HUDEP-2 (cell line): ENCODE results near the gene TRPM3.

ENCODE experiments used
- DNase-seq, 76 experiments: peaks; one replicate each; lab custom pipeline; 2025; ENCODE audit not compliant: unreplicated experiment in 76 of 76; lab: John Stamatoyannopoulos, UW

The TRPM3 gene

DNA sequence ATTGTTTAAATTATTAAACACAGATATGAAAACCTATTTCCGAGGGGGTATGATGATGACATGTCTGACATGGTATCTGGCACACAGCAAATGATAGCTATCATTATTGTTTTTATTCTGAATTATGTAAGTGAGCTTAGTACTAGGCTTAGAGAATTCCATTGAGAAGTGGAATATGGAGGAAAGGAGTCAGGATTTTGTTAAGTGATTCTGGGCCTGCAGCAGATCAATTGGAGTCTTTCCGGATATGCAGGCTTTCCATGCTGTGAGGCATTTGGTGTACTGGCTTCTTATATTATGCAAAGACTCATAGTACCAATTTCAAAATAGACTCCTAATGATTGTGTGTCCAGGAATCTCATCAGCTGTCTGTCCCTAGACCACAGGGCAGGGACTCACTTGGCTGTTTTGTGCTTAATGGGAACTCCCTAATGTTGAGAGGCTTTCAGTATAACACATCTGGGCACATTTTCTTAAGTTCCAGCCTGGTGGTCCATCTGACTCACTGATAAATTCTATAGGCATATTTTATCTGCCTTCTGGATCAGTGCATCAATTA lies 527.0 kb downstream of the TRPM3 start:
- DNase-seq: no peak

DNA sequence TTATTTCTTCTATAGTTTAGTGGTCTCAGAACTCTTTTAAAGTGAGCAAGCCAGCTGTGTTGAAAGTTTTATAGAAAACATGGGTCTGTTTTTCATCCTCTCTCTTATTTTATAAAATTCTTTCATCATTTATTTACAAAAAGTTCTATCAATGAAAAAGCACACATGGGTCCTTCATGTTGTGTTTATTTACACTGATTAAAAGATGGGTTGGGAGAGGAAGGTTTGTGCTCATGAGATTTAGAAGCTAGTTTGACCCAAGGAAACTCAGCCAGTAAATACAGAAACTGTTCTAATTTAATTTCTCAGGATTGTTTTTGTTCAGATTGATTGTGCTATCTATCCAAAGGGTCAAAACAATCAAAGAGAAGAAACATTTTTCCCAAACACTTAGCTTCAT lies 528.2 kb downstream of the TRPM3 start:
- DNase-seq: no peak

DNA sequence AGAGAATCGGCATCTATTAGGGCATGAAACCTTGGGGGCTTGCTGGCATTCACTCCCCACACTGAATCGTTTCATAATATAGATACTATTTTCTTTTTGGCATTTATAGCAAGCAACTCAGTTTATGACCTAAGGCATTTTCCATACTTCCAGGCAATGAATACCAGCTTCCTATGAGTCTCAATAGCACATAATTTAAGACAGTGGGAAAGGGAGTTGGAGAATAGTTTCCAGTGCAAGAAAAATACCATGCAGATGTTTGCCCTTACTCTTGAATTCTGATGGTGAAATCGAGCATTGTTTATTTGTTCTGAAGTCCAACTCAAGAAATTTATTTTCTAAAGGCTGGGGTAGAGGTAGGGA lies 531.1 kb downstream of the TRPM3 start:
- no peak for DNase-seq

DNA sequence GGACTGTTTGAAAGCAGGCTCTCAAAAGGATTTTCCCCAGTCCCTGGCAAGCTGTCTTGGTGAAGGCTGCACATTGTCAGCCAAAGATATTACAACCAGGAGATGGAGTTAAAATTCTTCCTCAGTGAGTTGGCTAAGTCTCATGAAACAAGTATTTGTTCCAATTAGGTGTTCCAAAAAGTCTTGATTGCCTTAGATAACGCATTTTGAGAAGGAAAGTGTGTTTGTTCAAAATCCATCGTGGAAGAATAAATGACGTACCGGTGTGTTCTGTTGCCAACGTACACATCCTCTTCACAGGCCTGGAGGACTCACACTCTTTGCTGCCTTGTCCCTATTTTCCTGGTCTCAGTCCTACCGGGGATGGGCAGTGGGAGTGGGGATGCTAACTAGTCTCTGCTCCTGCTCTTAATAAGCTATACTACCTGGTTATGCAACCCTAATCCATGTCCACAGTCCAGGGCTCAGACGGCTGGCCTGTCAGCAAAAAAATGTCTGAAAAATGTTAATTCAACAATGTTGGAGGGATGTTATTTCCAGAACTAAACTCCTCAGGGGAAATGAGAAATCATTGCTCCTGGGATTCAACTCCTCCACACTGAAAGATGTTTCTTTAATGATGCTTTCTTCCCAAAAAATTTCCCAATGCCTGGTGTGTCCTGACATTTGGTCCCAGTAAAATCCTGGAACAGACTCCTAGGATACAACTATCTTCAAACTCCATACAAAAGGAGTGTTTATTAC lies 531.7 kb downstream of the TRPM3 start:
- no peak for DNase-seq

DNA sequence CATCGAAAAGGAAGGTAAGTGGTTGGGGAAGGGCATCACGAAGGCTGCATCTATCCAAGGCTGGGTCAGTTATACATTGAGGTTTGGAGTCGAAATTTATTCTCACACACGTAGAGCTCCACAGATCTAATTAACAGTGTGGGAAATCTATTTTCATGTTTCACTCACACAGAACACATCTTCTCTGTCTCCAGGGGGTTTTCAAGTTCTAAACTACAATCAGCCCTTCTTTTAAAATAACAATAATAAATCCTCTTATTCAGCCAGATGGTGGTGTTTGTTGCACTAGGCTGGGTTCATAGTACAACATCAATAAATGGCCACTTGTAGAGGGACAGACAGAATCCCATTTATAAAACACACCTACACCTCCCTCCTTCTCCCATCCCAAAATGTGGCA lies 532.4 kb downstream of the TRPM3 start:
- no peak for DNase-seq

DNA sequence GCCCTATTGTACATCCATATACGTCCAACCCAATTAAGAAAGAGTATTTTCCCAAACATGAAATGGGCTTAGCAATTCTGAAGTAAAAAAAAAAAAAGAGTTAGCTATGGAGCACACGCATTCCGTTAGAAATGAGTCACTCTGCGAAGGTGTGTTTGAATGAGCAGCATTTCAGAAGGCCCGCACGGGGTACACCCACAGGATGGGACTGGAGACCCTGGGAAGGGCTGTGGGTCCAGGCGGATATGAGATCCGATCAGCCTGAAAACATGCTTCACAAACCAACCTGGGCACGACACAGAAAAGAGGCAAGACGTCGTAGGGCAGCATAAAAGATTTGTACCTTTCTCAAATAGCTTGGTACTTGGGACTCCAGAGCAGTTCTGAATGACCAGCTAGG lies 533.0 kb downstream of the TRPM3 start:
- no peak for DNase-seq

DNA sequence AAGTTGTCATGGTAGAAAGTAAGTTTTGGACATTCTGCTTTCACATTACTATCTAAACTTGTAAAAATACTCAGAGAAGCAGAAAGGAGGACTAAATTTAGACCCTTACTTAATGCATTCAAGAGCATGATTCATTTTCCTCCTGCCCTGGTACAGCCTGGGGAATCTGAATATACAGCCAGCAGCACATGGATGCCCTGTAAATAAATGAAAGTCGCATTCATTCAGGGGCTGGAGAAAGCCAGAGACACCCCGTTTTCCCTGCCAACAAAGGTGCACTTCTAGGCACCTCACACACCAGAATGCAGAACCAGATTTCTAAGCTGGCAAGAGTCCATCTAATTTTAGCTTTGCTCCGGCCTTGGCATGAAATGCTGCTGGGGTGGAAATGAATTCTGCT lies 534.2 kb downstream of the TRPM3 start:
- no peak for DNase-seq

DNA sequence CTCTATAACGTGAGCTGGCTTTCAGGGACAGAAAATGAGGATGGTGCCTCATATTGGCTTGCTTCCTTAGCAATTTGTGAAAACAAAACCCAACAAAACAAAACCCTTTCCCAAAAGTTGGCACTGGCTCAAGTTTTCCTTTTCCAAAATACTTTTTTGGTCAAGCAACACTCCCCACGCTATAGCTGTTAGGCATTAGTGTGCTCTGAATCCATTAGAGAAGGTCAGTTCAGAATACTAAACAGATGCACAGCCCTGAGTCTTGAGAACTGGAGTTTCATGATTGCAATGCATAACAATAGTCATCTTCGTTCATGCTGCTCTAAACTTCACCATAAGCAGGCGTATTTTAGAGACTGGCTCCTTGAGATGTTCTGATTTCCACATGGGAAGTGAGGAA lies 534.9 kb downstream of the TRPM3 start:
- DNase-seq: no peak

DNA sequence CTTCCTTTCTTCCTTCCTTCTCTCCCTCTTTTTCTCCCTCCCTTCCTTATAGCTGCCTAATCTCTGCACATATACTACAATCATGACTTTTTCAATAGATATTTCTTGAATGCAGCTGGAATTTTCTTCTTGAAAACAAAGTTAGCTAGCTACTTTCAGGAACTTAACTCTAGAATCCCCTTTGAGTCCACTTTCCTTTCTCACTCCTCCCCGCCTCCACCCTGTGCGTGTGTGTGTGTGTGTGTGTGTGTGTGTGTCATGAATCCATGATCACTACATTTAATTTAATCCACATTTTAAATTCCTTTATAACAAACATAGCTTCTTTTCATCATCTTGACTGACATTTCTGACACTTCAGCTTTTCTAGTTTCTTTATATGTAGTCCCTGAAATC lies 539.5 kb downstream of the TRPM3 start:
- no peak for DNase-seq

DNA sequence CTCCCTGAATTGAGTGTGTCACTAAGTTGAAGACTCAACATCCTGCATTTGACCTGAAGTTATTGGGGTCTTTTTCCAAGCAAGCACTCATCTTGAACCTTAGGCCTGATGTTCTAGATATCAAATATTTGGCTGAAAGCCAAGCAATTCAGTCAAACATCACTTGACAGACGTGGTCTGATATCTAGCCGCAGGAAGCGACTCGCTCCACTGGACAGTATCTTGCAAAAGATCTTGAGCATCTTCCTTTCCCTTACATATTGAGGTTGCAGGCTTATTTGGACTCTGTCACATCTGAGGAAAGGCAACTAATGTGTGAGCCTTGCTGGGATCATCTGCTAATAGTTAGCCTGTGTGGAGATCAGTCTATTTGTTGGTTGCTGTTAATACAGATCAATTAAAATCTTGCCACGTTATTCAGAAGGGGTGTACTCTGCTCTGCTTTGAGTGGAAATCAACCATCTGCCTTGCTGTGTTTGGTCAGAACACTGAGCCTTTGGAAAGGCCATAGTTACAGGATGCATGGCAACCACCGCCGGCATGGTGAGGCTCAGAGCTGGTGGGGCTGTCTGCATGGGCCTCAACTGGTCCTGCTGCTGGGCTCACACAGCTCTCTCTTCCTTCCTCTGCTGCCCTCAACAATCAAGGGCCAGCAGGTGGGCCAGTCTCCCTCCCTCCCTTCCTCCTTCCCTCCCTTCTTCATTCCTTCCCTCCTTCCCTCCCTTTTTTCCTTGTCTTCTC lies 540.0 kb downstream of the TRPM3 start:
- DNase-seq: peak in 3 of 76 experiments; percentile 3 to 12 (median 4)

DNA sequence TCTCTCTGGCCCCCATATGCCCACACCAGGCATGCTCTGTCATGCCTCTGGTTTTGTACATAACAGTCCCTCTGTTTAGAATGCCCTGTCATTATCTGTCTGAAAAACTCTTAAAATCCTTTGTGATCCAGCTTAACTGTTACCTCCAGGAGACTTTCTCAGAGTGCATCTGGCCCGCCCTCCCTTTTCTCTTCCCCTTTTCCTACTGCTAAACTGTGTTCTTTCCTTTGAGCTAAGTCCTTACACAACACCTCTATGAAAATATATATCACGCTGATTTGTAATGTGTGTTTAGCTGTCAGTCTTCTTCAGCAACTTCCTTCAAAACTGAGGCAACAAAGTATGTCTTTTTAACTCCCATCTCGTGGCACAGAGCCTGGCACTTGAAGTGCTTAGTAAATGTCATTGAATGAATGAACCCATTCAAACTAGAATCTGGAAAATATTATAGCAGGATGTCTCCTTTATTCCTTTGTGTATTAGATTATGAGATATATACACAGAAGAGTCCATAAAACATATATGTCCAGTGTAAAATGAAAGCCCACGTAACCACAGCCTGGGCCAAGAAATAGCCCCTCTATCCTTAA lies 540.7 kb downstream of the TRPM3 start:
- DNase-seq: no peak

DNA sequence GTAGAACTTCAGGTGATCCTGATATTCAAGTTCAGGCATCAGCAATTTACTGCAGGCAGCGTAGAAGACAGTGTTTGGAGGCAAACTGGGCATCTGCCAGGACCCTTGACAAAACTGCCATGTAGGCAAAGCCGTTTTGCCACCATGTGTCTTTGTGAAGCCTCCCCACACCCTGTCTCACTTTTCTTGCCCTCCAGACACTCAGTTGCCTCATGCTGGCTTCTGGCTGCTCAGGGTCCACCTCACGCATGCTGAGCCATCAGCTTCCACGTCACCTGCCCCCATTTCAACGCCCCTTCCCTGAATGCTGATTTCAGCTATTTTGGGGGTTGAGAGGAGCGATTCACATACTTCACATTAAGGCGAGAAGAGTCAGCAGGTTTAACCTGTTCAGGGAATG lies 541.7 kb downstream of the TRPM3 start:
- DNase-seq: no peak

DNA sequence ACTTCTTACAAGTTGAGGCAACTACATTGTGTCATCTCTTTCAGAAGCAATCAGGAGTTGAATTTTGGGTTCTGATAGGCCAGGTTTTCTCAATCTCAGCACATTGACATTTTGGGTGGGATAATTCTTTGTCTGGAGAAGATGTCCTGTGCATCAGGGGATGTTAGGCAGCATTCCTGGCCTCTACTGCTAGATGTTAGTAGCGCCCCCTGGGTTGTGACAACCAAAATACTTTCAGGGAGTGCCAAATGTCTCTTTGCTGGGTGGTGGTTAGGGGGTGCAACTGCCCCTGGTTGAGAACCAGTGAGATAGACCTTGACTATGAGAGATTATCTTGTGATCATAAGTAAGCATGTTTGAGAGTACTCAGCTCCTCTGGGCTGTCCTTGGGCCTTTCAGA lies 542.7 kb downstream of the TRPM3 start:
- DNase-seq: peak in 14 of 76 experiments; percentile 1 to 26 (median 7)

DNA sequence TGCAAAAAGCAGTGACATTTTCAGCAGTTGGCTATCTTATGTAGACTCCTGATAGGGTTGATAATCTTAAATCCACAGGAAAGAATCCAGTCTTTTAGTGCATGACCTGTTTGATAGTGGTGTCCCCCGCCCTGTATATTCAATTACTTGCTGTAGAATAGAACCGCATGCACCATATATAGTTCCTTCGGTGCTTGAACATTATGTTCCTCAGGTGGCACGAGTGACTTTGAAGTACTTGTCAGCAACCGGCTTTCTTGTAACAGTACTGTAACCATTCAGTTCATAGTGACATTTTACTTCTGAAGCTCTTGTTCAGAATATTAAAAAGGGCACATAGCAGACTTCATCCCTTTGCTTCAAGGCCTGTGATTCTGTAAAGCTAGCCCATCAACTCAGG lies 543.8 kb downstream of the TRPM3 start:
- DNase-seq: peak in 9 of 76 experiments; percentile 37 to 59 (median 48)

DNA sequence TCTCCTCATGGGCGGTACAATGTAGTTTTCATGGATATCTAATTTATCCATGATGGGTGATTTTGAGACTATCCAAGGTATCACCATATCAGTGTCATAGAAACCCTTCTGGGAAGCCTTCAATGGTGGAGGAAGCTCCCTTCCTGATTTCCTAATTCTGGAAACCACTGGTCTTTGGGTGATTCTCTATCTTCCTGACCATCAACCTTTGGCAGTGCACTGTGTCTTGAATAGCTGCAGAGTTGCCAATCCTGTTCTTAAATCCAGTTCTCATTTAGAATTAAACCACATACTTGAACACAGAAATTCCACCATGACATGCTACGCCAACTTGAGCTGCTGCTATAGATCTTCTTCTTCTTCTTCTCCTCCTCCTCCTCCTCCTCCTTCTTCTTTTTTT lies 545.3 kb downstream of the TRPM3 start:
- no peak for DNase-seq

DNA sequence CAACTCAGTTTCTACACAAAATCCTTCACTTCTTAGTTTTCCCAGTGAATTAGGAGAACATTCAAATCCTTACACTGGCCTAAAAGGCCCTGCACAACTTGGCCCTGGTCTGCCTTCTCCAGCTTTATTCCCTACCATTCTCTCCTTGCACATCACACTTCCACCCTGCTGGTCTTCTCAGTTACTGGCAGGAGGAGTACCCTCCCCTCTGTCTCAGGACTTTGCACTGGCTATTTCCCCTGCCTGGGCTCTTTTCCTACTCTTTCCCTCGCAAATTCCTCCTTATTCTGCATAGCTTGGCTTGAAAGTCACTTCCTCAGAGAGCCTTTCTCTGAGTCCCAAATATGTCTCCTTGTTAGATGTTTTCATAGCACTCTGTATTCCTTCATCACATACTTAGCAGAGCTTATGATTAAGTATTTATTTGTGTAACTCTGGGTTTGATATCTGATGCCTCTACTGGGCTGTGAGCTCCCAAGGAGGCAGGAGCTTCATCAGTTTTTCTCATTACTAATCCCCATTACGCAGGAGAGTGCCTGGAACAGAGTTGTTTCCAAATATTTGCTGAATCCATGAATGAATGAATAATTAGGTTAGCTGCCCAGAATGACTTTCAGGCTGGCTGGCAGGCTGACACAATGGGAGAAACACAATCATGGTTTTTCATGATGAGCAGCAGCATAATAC lies 547.1 kb downstream of the TRPM3 start:
- DNase-seq: no peak

DNA sequence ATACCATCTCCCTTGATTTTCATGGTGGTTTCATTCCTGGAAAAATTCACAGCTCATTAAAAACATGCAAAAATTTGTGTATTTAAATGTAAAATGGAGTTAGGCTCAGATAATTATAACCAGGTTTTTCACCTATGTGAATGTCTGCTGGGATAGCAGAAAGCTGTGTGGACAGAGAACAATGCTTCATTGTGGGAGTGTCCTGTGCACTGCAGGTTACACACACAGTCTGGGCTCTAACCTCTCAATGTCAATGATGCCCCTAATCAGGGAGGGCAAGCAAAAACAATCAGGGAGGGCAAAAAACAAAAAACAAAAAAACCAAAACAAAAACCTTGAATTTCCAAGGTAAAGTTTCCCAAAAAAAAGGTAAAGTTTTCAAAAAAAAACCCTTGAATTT lies 548.1 kb downstream of the TRPM3 start:
- DNase-seq: no peak

DNA sequence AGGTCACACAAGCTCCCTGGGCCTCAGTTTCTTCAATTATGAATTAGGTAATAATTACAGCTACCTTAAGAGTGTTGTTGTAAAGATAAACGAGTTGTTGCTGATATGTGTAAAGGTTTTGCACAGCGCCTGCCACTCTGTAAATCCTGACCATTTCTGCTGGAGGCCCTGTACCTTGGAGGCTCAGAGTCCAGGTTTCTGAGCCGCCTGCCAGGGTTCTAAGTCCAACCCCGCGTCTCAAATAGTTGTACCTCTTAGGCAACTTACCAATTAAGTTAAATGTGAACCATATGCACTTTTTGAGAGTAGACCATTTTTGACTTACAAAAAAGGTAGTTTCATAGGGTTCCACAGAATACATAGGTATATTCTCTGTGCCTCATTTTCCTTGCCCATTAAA lies 550.2 kb downstream of the TRPM3 start:
- DNase-seq: no peak

DNA sequence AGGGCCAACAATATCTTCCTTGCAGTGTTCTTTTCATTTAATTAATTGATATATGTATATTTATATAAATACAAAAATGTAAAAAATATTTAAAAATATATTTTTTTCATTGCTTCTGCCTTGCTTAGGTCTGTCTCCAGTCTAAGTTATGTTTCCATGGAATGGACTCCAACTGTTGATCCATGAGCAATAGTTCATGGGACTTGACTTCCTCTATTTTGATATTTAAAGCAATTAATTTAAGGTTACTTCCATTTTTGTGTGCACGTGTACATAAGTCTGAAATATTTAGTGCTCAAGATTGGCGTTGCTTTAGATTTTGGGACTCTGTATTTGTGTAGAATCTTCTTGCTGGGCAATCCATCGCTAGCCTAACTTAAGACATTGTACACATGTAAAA lies 551.6 kb downstream of the TRPM3 start:
- DNase-seq: no peak

DNA sequence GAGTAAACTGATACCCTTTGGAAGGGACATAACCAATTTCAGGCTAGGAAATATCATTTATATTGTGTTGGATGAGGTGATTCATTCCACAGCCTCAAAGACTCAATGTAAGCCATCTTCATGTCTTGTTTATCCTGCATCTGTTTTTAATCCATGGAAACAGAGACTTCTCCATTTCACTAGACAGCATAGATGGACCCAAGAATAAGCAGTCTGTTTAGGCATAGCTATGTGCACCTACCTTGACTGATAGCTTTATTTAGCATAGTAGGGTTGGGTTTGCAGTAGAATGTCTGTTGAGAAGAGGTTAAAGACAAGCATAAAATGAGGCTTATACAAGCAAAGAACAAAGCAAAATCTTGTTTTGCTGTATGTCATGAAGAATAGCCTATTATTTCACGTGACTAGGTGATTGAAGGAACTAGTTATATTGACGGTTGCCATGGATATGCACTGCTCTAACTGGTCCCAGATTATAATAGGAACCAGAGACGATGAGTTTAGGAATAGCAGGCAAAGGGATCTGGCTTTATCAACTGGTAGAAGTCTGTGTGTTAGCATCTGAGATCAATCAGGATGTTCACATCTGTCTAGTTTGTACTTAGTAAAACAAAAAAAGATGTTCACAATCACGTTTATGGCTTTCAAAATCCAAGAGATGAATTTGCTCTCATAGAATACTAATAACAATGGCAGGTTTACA lies 552.2 kb downstream of the TRPM3 start:
- no peak for DNase-seq

DNA sequence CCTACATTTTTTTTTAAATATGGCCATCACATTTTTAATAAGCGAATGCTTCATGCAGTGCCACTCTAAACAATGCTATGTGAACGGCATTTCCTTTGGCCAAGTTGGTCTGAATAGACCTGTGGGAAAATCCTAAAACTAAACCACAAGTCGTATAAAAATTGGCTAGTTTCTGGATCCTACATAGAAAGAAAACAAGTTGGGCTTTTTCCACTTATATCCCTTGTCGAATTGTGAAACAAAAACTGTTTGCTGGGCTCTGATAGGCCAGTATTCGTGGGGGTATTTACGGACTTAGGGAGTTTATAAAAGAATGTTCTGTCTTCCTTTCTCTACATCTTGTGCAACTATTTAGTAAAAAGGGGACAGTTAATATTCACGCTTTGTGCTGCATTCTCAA lies 553.9 kb downstream of the TRPM3 start:
- DNase-seq: no peak
